NCI-H774 (cell line): Measurements from ENCODE around the gene GINS1.
"Not testable (repeated sequence)": the region's sequence is repeated elsewhere in the genome, so short reads cannot be mapped to it uniquely, and the experiment has no call there.

ENCODE experiments used
- DNase-seq: peaks from one replicate; lab custom pipeline; 2025; lab: John Stamatoyannopoulos, UW

GINS1 gene

DNA sequence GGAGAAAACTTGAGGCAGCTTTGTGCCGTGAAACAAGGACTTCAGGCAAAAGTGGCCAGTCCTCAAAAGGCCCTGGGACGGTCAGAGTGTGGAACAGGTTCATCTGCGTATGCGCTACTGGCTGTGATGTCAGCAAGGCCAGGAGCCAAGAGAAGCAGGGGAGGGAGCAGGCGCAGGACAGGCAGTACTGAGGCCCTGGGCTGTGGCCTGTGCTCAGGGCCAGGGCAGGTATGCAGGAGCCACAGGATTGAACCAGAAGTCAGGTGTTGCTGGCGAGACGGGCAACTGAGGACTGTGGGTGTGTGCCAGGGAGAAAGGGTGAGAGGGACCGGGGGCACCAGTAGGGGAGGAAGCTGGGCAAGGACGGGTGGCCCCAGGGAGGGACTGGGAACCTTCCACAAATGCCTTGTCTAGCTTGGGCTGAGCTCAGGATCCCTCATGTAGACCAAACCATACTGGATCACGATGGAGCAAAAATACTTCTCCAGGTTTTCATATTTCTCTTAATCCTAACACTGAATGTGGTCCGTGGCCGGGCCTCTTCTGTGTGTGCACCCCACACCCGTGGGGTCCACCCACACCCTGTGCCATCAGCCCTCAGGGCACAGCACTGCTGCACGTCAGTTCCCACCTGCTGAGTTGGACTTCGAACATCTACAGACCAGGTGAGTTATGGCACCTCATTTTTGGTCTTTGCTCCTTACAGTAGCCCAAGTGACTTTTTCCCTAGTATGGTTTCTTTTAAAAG is 46.9 kb downstream of the GINS1 start:
- DNase-seq = no peak

- DNase-seq = no peak
These were observed 50.6 kb downstream of the GINS1 start for GRCh38 chr20:25457886-25458680.

DNA sequence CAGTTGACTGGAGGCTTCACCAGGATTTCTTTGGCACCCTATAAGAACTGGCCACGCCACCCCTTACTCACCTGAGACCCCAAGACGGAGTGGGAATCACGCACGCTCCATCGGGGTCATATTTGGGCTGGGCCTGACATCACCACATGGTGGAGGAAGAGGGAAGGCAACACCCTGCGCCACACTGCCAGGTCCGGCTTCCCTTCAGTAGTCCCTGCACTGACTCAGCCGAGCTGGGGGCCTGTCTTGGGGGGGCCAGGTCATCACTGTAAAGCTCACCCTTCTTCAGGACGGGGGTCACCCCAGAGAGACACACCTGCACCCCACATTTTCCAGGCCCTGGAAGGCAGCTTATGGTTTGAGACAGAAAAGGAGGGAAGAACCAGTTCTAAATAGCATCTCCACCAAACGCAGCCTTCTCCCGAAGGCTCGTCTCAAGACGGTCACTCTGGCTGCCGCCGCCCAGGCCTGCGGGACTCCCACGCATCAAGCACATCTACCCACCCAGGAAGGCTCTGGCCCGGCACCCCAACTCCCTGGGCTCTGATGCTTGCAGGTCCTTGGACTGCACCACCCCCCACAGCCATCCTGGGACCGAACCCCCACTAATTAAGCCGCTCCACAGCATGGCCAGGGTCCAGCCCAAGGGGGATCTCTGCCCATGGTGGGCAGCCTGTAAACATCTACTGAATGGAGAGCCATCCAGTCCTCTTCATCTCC is 51.8 kb downstream of the GINS1 start:
- no peak for DNase-seq

- no peak for DNase-seq
These were observed 52.6 kb downstream of the GINS1 start for GRCh38 chr20:25459916-25460535.

- no peak for DNase-seq
These were observed 53.2 kb downstream of the GINS1 start for GRCh38 chr20:25460566-25461280.

- no peak for DNase-seq
These were observed 53.8 kb downstream of the GINS1 start for GRCh38 chr20:25461281-25461650.

- no peak for DNase-seq
These were observed 54.5 kb downstream of the GINS1 start for GRCh38 chr20:25461786-25462545.

DNA sequence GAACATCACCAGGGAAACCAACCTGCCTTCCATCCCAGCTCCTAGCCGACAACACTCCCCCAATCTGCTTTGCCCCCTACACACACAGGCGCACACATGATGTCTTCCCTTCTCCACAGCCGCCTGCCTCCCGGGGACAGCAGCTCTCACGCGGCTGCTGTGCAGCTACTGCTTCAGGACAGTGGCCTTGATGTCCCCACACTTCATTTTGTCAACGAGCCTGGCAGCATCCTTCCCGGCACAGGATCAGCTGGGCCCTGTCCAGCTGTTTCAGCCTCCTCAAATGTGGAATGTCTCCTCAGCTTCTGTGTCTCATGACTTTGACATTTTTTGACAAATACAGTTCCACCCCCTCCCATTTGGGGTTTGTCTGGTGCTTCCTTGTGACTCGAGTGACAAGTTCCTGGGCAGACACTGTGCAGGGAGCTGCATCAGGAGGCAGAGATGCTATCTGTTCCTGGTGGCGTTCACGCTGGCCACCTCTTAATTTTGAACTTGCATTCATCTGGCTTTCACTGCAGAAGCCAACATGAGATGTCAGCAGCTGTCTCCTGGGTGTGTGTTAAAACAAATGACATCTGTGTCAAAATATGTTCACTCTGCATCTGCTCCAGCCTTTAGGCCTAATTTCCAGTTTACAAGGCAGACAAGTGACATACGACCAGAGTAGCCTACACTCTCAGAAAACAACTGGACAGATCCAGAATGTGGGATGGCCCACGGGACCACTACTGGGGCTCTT is 57.2 kb downstream of the GINS1 start:
- DNase-seq = no peak

GRCh38 chr20:25465243-25466135 is 58.0 kb downstream of the GINS1 start:
- DNase-seq = no peak

- DNase-seq = no peak
These were observed 59.4 kb downstream of the GINS1 start for GRCh38 chr20:25466846-25467245.

DNA sequence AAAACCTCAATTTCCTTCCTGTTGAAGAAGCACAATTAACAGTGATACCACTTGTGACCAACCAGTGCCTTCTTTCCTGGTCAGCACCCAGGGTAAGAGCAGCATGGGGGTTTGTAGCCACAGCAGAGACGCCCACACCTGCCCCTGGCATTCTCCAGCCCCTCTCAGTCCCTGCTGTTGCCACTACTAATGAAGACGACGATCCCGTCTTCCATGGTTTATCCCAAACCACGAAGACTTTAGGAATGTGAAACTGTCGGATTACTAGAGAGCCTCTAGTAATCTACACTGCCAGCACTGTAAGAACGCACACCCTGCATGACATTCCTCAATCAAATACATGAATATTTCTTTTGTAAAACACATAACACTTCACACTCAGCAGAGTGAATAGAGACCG is 60.0 kb downstream of the GINS1 start:
- DNase-seq = no peak

DNA sequence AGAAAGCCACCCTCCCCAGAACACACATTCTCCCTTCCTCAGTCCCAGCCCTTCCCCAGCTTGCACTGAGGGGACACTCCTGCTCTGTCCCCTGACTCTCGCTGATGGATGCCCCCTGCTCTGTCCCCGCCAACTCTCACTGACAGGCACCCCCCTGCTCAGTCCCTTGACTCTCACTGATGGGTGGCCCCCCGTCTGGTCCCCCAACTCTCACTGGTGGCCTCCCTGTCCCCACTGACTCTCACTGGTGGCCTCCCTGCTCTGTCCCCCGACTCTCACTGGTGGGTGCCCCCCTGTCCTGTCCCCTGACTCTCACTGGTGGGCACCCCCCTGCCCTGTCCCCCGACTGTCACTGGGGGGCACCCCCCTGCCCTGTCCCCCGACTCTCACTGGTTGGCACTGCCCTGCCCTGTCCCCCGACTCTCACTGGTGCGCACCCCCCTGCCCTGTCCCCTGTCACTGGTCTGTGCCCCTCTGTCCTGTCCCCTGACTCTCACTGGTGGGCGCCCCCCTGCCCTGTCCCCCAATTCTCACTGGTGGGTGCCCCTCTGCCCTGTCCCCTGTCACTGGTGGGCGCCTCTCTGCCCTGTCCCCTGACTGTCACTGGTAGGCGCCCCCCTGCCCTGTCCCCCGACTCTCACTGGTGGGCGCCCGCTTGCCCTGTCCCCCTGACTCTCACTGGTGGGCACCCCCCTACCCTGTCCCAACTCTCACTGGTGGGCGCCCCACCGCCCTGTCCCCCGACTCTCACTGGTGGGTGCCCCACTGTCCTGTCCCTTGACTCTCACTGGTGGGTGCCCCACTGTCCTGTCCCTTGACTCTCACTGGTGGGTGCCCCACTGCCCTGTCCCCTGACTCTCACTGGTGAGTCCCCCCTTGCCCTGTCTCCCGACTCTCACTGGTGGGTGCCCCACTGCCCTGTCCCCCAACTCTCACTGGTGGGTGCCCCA is 60.9 kb downstream of the GINS1 start:
- no peak for DNase-seq

GRCh38 chr20:25469558-25469957 is 62.1 kb downstream of the GINS1 start:
- DNase-seq = no peak

- DNase-seq = no peak
These were observed 62.6 kb downstream of the GINS1 start for GRCh38 chr20:25470045-25470444.

GRCh38 chr20:25471020-25471419 is 63.5 kb downstream of the GINS1 start:
- DNase-seq = no peak

DNA sequence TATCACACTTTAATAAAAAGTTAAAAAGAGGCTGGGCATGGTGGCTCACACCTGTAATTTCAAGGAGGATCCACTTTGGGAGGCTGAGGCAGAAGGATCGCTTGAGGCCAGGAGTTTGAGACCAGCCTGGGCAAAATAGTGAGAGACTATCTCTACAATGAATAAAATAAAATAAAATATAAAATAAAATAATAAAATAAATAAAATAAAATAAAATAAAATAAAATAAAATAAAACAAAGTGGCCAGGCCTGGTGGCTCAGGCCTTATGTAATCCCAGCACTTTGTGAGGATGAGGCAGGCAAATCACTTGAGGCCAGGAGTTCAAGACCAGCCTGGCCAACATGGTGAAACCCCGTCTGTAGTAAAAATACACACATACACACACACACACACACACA is 65.8 kb downstream of the GINS1 start:
- not testable (repeated sequence) for DNase-seq

DNA sequence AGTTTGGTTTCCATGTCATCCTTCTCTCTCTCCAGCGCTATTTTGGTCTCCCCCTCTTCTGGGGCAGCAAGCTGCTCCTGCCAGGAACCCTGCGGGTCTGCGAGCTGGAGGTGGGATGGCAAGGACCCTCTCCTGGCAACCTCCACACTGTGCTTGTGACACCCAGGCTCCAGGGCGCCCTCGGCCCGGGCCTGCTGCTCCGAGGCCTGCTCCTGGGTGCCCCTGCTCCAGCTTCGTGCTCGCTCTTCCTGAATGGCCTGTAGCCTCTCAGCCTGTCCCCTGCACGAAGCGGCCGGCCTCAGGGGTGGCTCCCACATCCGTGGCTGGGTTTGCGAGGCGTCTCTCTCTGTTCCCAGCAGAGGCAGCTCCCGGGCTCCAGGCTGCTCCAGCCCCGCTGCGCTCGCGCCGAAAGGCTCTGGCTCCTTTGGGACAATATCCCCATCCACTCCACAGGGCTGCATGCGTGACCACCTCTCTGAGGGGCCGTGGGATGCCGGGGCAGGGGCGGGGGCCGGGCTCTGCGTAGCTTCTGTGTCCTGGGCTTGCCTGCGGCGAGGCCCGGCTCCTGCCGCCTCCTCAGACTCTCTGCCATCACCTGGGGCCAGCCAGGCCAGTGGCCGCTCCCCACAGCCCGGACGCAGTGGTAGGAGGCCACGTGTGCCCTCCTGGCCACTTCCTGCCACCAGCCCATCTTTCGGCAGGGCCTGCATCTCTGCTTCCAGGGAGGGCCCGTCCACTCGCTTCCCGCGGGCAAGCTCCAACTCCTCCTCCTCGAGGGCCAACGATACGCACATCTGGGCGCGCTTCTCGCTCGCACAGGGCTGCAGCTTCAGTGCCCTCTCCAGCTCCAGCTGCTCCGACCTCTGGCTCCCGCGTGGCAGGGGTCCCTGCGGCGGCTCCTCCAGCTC is 68.9 kb downstream of the GINS1 start:
- DNase-seq = no peak
